IMR-90 (cell line): ENCODE results near the gene PIGN. TPM values are rescaled to one million over a fixed set of nuclear protein-coding genes. Genes with fewer than 3 reads are reported as not detected.
A peak's percentile ranks its signal among the peaks of the same experiment; 100 is the strongest.

Source experiments
- ATAC-seq: fragments of 200-7000 bp; cut with Tn5 transposase; 2 replicates; pipeline ENCODE4 v1.9.1; 2020; ENCODE audit warnings: low read depth, mild to moderate bottlenecking, moderate library complexity
- BruUV-seq: library from RNA; stranded (reverse); fragments of 400-500 nt; replicated peaks from 2 replicates; lab custom pipeline; 2021; lab: Mats Ljungman, UMichigan
- CTCF ChIA-PET: fragments of 300-600 bp; formaldehyde crosslinking; extraction: SDS; loops from one replicate; lab custom pipeline; 2021; ENCODE audit warnings: antibody characterized with exemption; lab: Yijun Ruan, JAX
- POLR2A ChIA-PET: fragments of 300-600 bp; sonication (Branson Sonifier 250); formaldehyde crosslinking; loops from one replicate; lab custom pipeline; 2022; ENCODE audit warnings: antibody characterized with exemption; ENCODE audit not compliant: unreplicated experiment; lab: Charles Lee
- DNase-seq: peaks from one replicate; pipeline ENCODE4 v3.0.0; 2013
- H2AFZ ChIP-seq: replicated peaks from 2 replicates; pipeline ENCODE3; 2013; ENCODE audit warnings: low read length, mild to moderate bottlenecking; ENCODE audit not compliant: poor library complexity
- H2AK5ac ChIP-seq: 2 replicates; pipeline ENCODE4 v1.6.1; 2013; ENCODE audit warnings: low read depth, low read length, inconsistent platforms
- H2AK9ac ChIP-seq: replicated peaks from 2 replicates; pipeline ENCODE3; 2013; ENCODE audit warnings: mild to moderate bottlenecking, low read depth, low read length, moderate library complexity; ENCODE audit not compliant: poor library complexity
- H2BK120ac ChIP-seq: 2 replicates; pipeline ENCODE4 v1.6.1; 2013; ENCODE audit warnings: low read depth, low read length, inconsistent platforms
- H2BK15ac ChIP-seq: 3 replicates; pipeline ENCODE4 v1.6.1; 2013; ENCODE audit warnings: low read depth, low read length, inconsistent platforms
- H2BK20ac ChIP-seq: 2 replicates; pipeline ENCODE4 v1.6.1; 2013; ENCODE audit warnings: low read depth, mild to moderate bottlenecking, inconsistent platforms, low read length, moderate library complexity
- H2BK5ac ChIP-seq: 2 replicates; pipeline ENCODE4 v1.6.1; 2013; ENCODE audit warnings: mild to moderate bottlenecking, low read depth, low read length, inconsistent platforms; ENCODE audit not compliant: poor library complexity, severe bottlenecking
- H3K14ac ChIP-seq: replicated peaks from 2 replicates; pipeline ENCODE4 v1.6.1; 2013; ENCODE audit warnings: low read depth, low read length, inconsistent platforms
- H3K18ac ChIP-seq: 2 replicates; pipeline ENCODE4 v1.6.1; 2013; ENCODE audit warnings: low read depth, low read length, control low read depth
- H3K23ac ChIP-seq: 2 replicates; pipeline ENCODE4 v1.6.1; 2013; ENCODE audit warnings: low read depth, low read length, inconsistent platforms
- H3K27ac ChIP-seq: 2 replicates; pipeline ENCODE4 v1.5.1; 2013; ENCODE audit warnings: mild to moderate bottlenecking, control low read depth, low read length; ENCODE audit not compliant: insufficient read depth
- H3K27me3 ChIP-seq: 2 replicates; pipeline ENCODE4 v1.6.1; 2013; ENCODE audit warnings: low read length; ENCODE audit not compliant: control insufficient read depth, insufficient read depth
- H3K36me3 ChIP-seq: 2 replicates; pipeline ENCODE4 v1.6.1; 2013; ENCODE audit warnings: low read length, mixed read lengths; ENCODE audit not compliant: control insufficient read depth, insufficient read depth
- H3K4ac ChIP-seq: 2 replicates; pipeline ENCODE4 v1.6.1; 2013; ENCODE audit warnings: low read depth, low read length, inconsistent platforms
- H3K4me1 ChIP-seq: 2 replicates; pipeline ENCODE4 v1.6.1; 2013; ENCODE audit warnings: low read length, mixed read lengths; ENCODE audit not compliant: control insufficient read depth, insufficient read depth
- H3K4me2 ChIP-seq: 2 replicates; pipeline ENCODE4 v1.6.1; 2013; ENCODE audit warnings: low read depth, mild to moderate bottlenecking, control low read depth, low read length, moderate library complexity
- H3K4me3 ChIP-seq: 2 replicates; pipeline ENCODE4 v1.5.1; 2013; ENCODE audit warnings: low read depth, mild to moderate bottlenecking, control low read depth, low read length, moderate library complexity; ENCODE audit not compliant: insufficient read depth
- H3K56ac ChIP-seq: 2 replicates; pipeline ENCODE4 v1.6.1; 2013; ENCODE audit warnings: low read length, inconsistent platforms; ENCODE audit not compliant: insufficient read depth; ENCODE audit errors: extremely low read depth
- H3K79me1 ChIP-seq, 2 experiments: 2 replicates each; pipeline ENCODE4 v1.6.1; 2013; ENCODE audit warnings: low read length in 2 of 2, inconsistent platforms in 1 of 2, low read depth in 1 of 2
- H3K9ac ChIP-seq: 2 replicates; pipeline ENCODE4 v1.6.1; 2013; ENCODE audit warnings: low read depth, low read length, control low read depth
- H3K9me1 ChIP-seq: 2 replicates; pipeline ENCODE4 v1.6.1; 2013; ENCODE audit warnings: low read length, inconsistent platforms; ENCODE audit not compliant: insufficient read depth
- H3K9me3 ChIP-seq: 2 replicates; pipeline ENCODE4 v1.6.1; 2013; ENCODE audit warnings: low read length; ENCODE audit not compliant: control insufficient read depth, insufficient read depth
- H4K20me1 ChIP-seq: 2 replicates; pipeline ENCODE4 v1.6.1; 2013; ENCODE audit warnings: low read length, inconsistent platforms; ENCODE audit not compliant: insufficient read depth
- H4K5ac ChIP-seq: 2 replicates; pipeline ENCODE4 v1.6.1; 2013; ENCODE audit warnings: mild to moderate bottlenecking, low read depth, low read length, control low read depth
- H4K8ac ChIP-seq, 2 experiments: 2 replicates each; pipeline ENCODE4 v1.6.1; 2013; ENCODE audit warnings: low read depth in 2 of 2, low read length in 2 of 2, control low read depth in 1 of 2, inconsistent platforms in 1 of 2
- H4K91ac ChIP-seq: 2 replicates; pipeline ENCODE4 v1.6.1; 2013; ENCODE audit warnings: low read depth, low read length, inconsistent platforms; ENCODE audit not compliant: insufficient read depth
- BHLHE40 ChIP-seq: fragments of 150-350 bp; IDR thresholded peaks from 2 replicates; pipeline ENCODE4 v1.6.1; 2016; ENCODE audit warnings: mild to moderate bottlenecking, low read depth, low read length
- MAFK ChIP-seq: IDR thresholded peaks from 2 replicates; pipeline ENCODE4 v1.6.1; 2012; ENCODE audit warnings: low read depth, low read length, improper control_type of control experiment
- POLR2A ChIP-seq: IDR thresholded peaks from 2 replicates; pipeline ENCODE4 v1.6.1; 2012; ENCODE audit warnings: mild to moderate bottlenecking, low read depth, low read length
- RAD21 ChIP-seq: IDR thresholded peaks from 2 replicates; pipeline ENCODE4 v1.6.1; 2012; ENCODE audit warnings: low read length, improper control_type of control experiment
- SMC3 ChIP-seq: fragments of 150-350 bp; IDR thresholded peaks from 2 replicates; pipeline ENCODE4 v1.6.1; 2016; ENCODE audit warnings: low read depth, mild to moderate bottlenecking, antibody characterized with exemption, low read length, moderate library complexity
- dilution Hi-C: fragments of 300-500 bp; cut with HindIII; formaldehyde crosslinking; loops from one replicate; pipeline ENCODE4 v1.14.3; 2018; ENCODE audit warnings: low sequenced_read_pairs; ENCODE audit not compliant: unreplicated experiment
- in situ Hi-C: fragments of 300-500 bp; cut with MboI; formaldehyde crosslinking; loops from 3 replicates; pipeline ENCODE4 v1.14.3; 2019; ENCODE audit warnings: low sequenced_read_pairs, inconsistent platforms, mixed read lengths
- intact Hi-C: fragments of 100-400 bp; cut with micrococcal nuclease; formaldehyde crosslinking; loops from 2 replicates; pipeline ENCODE4 v1.10.0; 2022
- polyA plus RNA-seq, 3 experiments: library from polyadenylated mRNA; depleted of rRNA; stranded (reverse); fragments of >200 nt; gene quantifications; 2 replicates each; pipeline ENCODE4 v1.2.3, GENCODE V29; 2012; ENCODE audit warnings: low replicate concordance in 1 of 3
- total RNA-seq: library from RNA; depleted of rRNA; stranded (reverse); fragments of >200 nt; gene quantifications from 2 replicates; pipeline ENCODE4 v1.2.3, GENCODE V29; 2012
- TF ChIP-seq, protein P1 (sequence below): conservative IDR thresholded peaks from 2 replicates; pipeline ENCODE4 v1.5.1; 2012; ENCODE audit warnings: mild to moderate bottlenecking, low read depth, low read length, improper control_type of control experiment
- TF ChIP-seq, protein P2 (sequence below): fragments of 150-350 bp; IDR thresholded peaks from 2 replicates; pipeline ENCODE4 v1.6.1; 2016; ENCODE audit warnings: low read depth, mild to moderate bottlenecking, low read length, moderate library complexity, borderline replicate concordance

PIGN gene
- total and polyA plus RNA-seq, 2 of the 4 experiments (the other 2 are of a cell fraction): 9.0 to 17.9 TPM

DNA sequence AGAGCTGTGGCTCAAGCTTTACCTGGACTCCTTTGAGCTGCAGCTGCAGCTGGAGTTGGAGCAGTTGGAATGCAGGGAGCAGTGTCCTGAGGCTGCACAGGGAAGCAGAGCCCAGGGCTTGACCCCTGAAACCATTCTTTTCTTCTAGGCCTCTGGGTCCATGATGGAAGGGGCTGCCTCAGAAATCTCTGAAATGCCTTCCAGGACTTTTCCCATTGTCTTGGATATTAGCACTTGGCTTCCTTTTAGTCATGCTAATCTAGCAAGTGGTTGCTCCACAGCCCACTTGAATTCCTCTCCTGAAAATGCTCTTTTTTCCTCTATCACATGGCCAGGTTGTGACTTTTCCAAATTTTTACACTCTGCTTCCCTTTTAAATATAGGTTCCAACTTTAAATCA, 185.5 kb downstream of the PIGN start:
- peaks cover 15% of the 10 kb centered on the region for H3K9me3 ChIP-seq
- dilution Hi-C loops: no loop called here
- H3K36me3 ChIP-seq: no peaks in the 10 kb centered on the region
- H2AK5ac ChIP-seq: no peak overlapping the region
- peak overlapping the region; percentile 22; the same call in 1 of the 2 replicates for H2BK20ac ChIP-seq
- intact Hi-C loops: no loop called here
- no peak for TF ChIP-seq BHLHE40
- TF ChIP-seq MAFK: no peak
- TF ChIP-seq, protein P1, sequence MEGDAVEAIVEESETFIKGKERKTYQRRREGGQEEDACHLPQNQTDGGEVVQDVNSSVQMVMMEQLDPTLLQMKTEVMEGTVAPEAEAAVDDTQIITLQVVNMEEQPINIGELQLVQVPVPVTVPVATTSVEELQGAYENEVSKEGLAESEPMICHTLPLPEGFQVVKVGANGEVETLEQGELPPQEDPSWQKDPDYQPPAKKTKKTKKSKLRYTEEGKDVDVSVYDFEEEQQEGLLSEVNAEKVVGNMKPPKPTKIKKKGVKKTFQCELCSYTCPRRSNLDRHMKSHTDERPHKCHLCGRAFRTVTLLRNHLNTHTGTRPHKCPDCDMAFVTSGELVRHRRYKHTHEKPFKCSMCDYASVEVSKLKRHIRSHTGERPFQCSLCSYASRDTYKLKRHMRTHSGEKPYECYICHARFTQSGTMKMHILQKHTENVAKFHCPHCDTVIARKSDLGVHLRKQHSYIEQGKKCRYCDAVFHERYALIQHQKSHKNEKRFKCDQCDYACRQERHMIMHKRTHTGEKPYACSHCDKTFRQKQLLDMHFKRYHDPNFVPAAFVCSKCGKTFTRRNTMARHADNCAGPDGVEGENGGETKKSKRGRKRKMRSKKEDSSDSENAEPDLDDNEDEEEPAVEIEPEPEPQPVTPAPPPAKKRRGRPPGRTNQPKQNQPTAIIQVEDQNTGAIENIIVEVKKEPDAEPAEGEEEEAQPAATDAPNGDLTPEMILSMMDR: no peak
- TF ChIP-seq SMC3: no peak
- TF ChIP-seq RAD21: no peak
- TF ChIP-seq, protein P2, sequence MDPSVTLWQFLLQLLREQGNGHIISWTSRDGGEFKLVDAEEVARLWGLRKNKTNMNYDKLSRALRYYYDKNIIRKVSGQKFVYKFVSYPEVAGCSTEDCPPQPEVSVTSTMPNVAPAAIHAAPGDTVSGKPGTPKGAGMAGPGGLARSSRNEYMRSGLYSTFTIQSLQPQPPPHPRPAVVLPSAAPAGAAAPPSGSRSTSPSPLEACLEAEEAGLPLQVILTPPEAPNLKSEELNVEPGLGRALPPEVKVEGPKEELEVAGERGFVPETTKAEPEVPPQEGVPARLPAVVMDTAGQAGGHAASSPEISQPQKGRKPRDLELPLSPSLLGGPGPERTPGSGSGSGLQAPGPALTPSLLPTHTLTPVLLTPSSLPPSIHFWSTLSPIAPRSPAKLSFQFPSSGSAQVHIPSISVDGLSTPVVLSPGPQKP: no peak
- TF ChIP-seq POLR2A: no peak
- no peak overlapping the region for H3K27ac ChIP-seq
- no peak overlapping the region for H3K23ac ChIP-seq
- CTCF ChIA-PET: no interaction called here
- H4K20me1 ChIP-seq: no peaks in the 10 kb centered on the region
- no peak overlapping the region for H3K9ac ChIP-seq
- in situ Hi-C loops: no loop called here
- H3K4me3 ChIP-seq: no peak overlapping the region
- DNase-seq: no peak
- no peak overlapping the region for H3K56ac ChIP-seq
- no peak overlapping the region for H2AK9ac ChIP-seq
- H2BK15ac ChIP-seq: no peak overlapping the region
- 0 out of 2 replicates have a peak, but pooled peaks cover 6% of the 10 kb centered on the region for H3K9me1 ChIP-seq
- H3K79me1 ChIP-seq: no peaks in the 10 kb centered on the region
- H4K91ac ChIP-seq: no peak overlapping the region; the same call in 1 of the 2 replicates
- H2BK5ac ChIP-seq: no peak overlapping the region
- H3K27me3 ChIP-seq: no peaks in the 10 kb centered on the region
- H3K18ac ChIP-seq: no peak overlapping the region
- BruUV-seq: no TSS peak
- no peak overlapping the region for H4K5ac ChIP-seq
- POLR2A ChIA-PET: no interaction called here
- H3K4me2 ChIP-seq: no peak overlapping the region
- 0 out of 2 replicates have a peak overlapping the region, but pooled peaks have one; percentile 28 for H2BK120ac ChIP-seq
- no peak overlapping the region for H3K14ac ChIP-seq
- ATAC-seq: no peak
- peaks cover 5% of the 10 kb centered on the region for H3K4me1 ChIP-seq
- H2AFZ ChIP-seq: no peak overlapping the region
- H3K4ac ChIP-seq: no peak overlapping the region
- no peak overlapping the region for H4K8ac ChIP-seq
